Thyroid gland (tissue), 4 donors: Measurements from ENCODE around the gene DENND1A.

Source experiments
- POLR2A ChIP-seq, 2 donors: fragments of 450-650 bp; IDR thresholded peaks; one replicate each; pipeline ENCODE4 v1.6.1; 2017; ENCODE audit warnings: antibody characterized with exemption in 2 of 2, mild to moderate bottlenecking in 2 of 2, moderate library complexity in 1 of 2
- TF ChIP-seq, protein P1 (sequence below), 6 experiments: fragments of 200-600 bp in 3 of 6; fragments of 450-650 bp in 3 of 6; sonication (generic) in 3 of 6; IDR thresholded peaks; one replicate each; pipeline ENCODE4 v1.5.1; 2016 to 2019; ENCODE audit warnings: antibody characterized with exemption in 6 of 6, mild to moderate bottlenecking in 2 of 6, inconsistent platforms in 1 of 6, moderate library complexity in 1 of 6

DNA sequence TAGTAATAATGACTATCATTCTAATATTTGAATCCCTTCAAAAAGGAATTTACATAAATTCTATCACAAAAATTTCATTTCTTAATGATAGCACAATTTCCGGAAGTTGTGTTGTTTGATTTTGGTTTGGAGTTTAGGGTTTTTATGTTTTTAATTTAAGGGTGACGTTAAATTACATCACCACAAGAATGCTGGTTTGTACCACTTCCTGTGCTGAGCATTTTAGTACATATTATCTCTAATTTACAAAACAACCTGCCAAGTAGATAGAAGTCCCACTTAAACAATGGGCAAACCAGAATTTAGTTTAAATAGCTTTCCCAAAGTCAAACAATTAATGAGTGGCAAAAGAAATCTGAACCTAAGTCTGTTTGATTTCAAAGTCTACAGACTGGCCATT is 63.4 kb downstream of the DENND1A start:
- TF ChIP-seq, protein P1, sequence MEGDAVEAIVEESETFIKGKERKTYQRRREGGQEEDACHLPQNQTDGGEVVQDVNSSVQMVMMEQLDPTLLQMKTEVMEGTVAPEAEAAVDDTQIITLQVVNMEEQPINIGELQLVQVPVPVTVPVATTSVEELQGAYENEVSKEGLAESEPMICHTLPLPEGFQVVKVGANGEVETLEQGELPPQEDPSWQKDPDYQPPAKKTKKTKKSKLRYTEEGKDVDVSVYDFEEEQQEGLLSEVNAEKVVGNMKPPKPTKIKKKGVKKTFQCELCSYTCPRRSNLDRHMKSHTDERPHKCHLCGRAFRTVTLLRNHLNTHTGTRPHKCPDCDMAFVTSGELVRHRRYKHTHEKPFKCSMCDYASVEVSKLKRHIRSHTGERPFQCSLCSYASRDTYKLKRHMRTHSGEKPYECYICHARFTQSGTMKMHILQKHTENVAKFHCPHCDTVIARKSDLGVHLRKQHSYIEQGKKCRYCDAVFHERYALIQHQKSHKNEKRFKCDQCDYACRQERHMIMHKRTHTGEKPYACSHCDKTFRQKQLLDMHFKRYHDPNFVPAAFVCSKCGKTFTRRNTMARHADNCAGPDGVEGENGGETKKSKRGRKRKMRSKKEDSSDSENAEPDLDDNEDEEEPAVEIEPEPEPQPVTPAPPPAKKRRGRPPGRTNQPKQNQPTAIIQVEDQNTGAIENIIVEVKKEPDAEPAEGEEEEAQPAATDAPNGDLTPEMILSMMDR (IDR thresholded peaks at IDR 0.05) = no peak
- TF ChIP-seq POLR2A (IDR thresholded peaks at IDR 0.05) = no peak
